H54 (cell line): ENCODE data around the gene DCLRE1B.

ENCODE experiments used
- DNase-seq: peaks from one replicate; pipeline ENCODE4 v3.0.0; 2011; ENCODE audit warnings: low spot score, mixed read lengths; ENCODE audit not compliant: insufficient read length
- FAIRE-seq: peaks from 3 replicates; lab custom pipeline; 2011; peaks lifted over from hg19 to GRCh38; lab: Jason Lieb, UNC
- POLR2A ChIP-seq: IDR thresholded peaks from 2 replicates; pipeline ENCODE4 v1.6.1; 2011; ENCODE audit warnings: low read depth, mild to moderate bottlenecking, low read length

Gene DCLRE1B

GRCh38 chr1:113895961-113896360, 9.2 kb upstream of the DCLRE1B start:
- FAIRE-seq, result no peak
- no peak for DNase-seq
- no peak for TF ChIP-seq POLR2A

GRCh38 chr1:113898241-113898814, 6.8 kb upstream of the DCLRE1B start:
- FAIRE-seq, result no peak
- no peak for TF ChIP-seq POLR2A
- no peak for DNase-seq

- DNase-seq (no peak), FAIRE-seq (no peak)
- no peak for TF ChIP-seq POLR2A
These were observed 6.0 kb upstream of the DCLRE1B start for GRCh38 chr1:113899111-113899510.

- FAIRE-seq (no peak), DNase-seq (no peak)
- TF ChIP-seq POLR2A, result no peak
These were observed 3.9 kb upstream of the DCLRE1B start for GRCh38 chr1:113901191-113901590.

- TF ChIP-seq POLR2A, result no peak
- DNase-seq (no peak), FAIRE-seq (no peak)
These were observed 1.4 kb upstream of the DCLRE1B start for GRCh38 chr1:113903501-113904292.

GRCh38 chr1:113904293-113904673, 843 bp upstream of the DCLRE1B start:
- TF ChIP-seq POLR2A, result no peak
- FAIRE-seq, result no peak
- no peak for DNase-seq

- DNase-seq, result no peak
- TF ChIP-seq POLR2A, result no peak
- no peak for FAIRE-seq
These were observed 322 bp downstream of the DCLRE1B start for GRCh38 chr1:113905435-113905861.

- DNase-seq, result no peak
- no peak for TF ChIP-seq POLR2A
- FAIRE-seq, result no peak
These were observed 7.6 kb downstream of the DCLRE1B start for GRCh38 chr1:113912594-113913311.

GRCh38 chr1:113913312-113913668, 8.2 kb downstream of the DCLRE1B start:
- no peak for DNase-seq

GRCh38 chr1:113913887-113914664, 8.9 kb downstream of the DCLRE1B start:
- DNase-seq (no peak), FAIRE-seq (no peak)
- TF ChIP-seq POLR2A, result no peak

More at GRCh38 chr1:113913312-113913668, 8.2 kb downstream of the DCLRE1B start:
- FAIRE-seq, result no peak
- TF ChIP-seq POLR2A, result no peak

- no peak for DNase-seq
- FAIRE-seq, result no peak
- no peak for TF ChIP-seq POLR2A
These were observed 11.8 kb downstream of the DCLRE1B start for GRCh38 chr1:113916974-113917373.

GRCh38 chr1:113917400-113918082, 12.4 kb downstream of the DCLRE1B start:
- no peak for TF ChIP-seq POLR2A
- FAIRE-seq, result no peak

GRCh38 chr1:113918243-113918642, 13.1 kb downstream of the DCLRE1B start:
- DNase-seq (no peak), FAIRE-seq (no peak)
- no peak for TF ChIP-seq POLR2A

More at GRCh38 chr1:113917400-113918082, 12.4 kb downstream of the DCLRE1B start:
- no peak for DNase-seq
